ENCODE data around the gene SLA2.
"Not testable (repeated sequence)": the region's sequence is repeated elsewhere in the genome, so short reads cannot be mapped to it uniquely, and the experiment has no call there.

The SLA2 gene

DNA sequence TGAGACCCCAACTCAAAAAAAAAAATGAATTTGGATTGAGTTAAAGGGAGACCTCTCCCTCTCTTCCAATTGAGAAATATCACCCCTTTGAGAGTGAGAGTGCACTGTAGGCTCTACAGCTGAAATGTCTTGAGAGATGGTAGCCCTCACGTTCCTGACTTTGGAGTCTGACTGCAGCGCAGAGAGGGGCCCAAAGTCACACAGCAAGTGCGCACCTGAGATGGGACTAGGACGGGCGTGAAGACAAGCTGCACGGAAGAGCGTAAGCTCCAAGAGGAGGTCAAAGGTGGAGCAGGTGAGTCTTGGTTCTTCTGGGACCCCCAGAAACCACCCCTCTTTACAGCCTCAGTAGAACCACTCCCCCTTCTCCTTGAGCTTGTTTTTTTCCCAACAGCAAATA is 643 bp downstream of the SLA2 start:
- no peak for DNase-seq (ENCODE audit: low spot score)

DNA sequence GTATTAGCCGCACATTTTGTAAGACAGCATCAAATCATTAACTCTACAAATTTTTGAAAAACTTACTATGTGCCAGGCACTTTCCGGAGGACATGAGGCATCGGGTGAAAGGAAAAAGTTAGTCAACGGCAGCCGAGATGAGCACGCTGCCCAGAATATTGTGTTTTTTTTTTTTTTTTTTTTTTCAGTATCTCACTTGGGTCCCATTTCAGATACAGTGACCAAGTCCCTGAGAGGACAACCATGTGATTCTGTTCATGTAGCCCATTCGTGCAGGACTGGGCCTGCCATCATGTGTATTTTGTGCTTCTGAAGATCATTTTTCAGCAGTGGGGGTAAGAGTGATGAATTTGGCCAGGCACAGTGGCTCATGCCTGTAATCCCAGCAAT is 1.3 kb downstream of the SLA2 start:
- DNase-seq (ENCODE audit: low spot score), result no peak

GRCh38 chr20:36644032-36644705 is 1.8 kb downstream of the SLA2 start:
- no peak for DNase-seq (ENCODE audit: low spot score)

DNA sequence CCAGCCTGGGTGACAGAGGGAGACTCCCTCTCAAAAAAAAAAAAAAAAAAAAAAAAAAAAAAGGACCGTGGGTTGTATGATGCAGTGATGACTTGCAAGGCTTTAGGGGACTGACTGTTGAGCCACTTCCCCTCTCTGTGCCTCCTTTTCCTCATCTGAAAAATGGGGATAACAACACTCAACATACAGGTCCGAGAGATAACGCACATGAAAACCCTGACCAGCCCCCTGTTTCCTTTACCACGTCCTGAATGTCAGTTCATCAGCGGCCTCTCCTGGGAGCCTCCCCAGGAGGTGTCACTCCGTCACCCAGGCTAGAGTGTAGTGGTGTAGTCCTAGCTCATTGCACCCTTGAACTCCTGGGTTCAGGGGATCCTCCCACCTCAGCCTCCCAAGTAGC is 3.9 kb downstream of the SLA2 start:
- DNase-seq (ENCODE audit: low spot score), result no peak

DNA sequence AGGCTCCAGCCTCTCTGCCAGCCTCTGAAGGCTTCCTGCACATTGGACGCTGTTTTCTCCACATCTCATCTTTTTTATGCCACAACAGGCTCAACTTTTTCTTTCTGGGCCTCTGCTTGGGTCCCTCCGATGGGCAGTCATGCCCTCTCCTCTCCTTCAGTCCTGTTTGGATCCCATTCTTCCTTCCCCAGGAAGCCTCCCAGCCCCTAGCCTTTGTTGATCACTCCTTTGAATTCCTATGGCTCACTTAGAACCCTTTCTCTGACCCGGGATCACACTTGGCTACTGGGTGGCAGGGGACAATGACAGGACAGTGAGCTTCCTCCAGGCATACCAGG is 4.5 kb downstream of the SLA2 start:
- DNase-seq (ENCODE audit: low spot score), result no peak

- DNase-seq (ENCODE audit: low spot score), result not testable (repeated sequence)
These were observed 7.1 kb downstream of the SLA2 start for GRCh38 chr20:36638876-36639400.

DNA sequence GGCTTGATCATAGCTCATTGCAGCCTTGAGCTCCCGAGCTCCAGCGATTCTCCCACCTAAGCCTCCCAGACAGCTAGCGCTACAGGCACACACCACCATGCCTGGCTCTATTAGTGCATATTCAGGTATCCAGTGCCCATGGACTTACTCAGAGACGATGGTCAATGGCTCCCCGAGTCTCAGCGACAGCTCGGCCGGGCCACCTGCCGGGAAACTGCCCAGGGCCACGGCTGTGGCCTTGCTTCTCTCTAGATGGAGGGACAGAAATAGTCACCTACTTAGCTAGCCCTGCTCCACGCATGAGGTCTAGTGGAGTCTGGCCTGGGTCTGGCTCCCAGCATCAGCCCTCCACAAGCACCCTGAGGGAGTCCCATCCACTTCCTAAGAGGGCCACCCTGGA is 11.7 kb downstream of the SLA2 start:
- no peak for DNase-seq (ENCODE audit: low spot score)

- no peak for DNase-seq (ENCODE audit: low spot score)
These were observed 12.7 kb downstream of the SLA2 start for GRCh38 chr20:36633285-36633772.

- no peak for DNase-seq (ENCODE audit: low spot score)
These were observed 13.3 kb downstream of the SLA2 start for GRCh38 chr20:36632487-36633284.

GRCh38 chr20:36632147-36632486 is 13.9 kb downstream of the SLA2 start:
- no peak for DNase-seq (ENCODE audit: low spot score)

DNA sequence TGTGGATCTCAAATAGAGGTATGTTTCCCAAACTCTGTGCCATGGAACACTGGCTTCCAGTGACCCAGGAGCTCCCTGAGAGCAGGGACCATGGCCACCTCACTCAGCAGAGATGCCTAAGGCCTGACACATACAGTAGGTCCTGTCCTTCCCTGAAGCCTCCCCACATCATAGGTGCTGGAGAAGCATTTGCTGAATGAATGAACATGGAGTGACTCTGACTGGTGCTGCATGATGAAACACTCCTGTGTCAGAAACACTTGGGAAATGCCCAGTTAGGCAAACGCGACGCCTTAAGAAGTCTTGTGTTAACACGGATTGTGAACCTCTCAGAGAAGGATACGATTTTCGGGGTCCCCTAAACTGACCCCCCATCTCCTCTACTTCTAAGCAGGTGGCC is 14.3 kb downstream of the SLA2 start:
- no peak for DNase-seq (ENCODE audit: low spot score)

GRCh38 chr20:36629719-36630681 is 16.0 kb downstream of the SLA2 start:
- peak; percentile 37 for DNase-seq (ENCODE audit: low spot score)

DNA sequence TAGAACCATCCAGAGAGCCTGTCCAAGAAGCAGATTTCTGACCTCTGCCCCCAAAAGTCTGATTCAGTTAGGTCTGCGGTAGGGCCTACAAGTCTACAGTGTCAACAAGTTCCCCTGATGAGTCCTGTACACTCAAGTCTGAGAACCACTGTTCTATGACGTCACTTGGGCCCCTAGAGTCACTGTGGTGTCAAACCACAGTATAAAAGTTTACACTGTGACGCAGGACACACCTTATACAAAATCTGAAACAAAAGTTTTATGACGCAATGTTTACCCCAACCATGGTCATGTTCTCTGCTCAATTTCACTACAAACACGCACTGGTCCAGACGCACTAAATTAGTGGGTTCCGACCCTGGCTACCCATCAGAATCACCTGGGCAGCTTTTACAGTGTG is 17.9 kb downstream of the SLA2 start:
- DNase-seq (ENCODE audit: low spot score), result no peak

DNA sequence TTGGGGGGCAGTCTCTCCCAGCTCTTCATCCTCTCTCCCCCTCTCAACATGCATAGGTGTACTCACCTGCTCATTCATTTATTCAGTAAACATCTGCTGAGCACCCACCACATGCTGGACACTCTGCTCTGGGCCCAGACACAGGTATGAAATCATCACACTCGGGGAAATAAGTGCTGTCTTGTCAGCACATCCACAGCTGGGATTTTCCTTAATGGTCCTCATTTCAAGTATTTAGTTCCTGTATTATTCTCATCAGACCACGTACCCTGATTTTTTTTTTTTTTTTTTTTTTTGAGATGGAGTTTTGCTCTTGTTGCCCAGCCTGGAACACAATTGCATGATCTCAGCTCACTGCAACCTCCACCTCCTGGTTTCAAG is 21.1 kb downstream of the SLA2 start:
- DNase-seq (ENCODE audit: low spot score), result no peak

GRCh38 chr20:36624068-36624943 is 21.7 kb downstream of the SLA2 start:
- no peak for DNase-seq (ENCODE audit: low spot score)

GRCh38 chr20:36623444-36623843 is 22.6 kb downstream of the SLA2 start:
- no peak for DNase-seq (ENCODE audit: low spot score)

DNA sequence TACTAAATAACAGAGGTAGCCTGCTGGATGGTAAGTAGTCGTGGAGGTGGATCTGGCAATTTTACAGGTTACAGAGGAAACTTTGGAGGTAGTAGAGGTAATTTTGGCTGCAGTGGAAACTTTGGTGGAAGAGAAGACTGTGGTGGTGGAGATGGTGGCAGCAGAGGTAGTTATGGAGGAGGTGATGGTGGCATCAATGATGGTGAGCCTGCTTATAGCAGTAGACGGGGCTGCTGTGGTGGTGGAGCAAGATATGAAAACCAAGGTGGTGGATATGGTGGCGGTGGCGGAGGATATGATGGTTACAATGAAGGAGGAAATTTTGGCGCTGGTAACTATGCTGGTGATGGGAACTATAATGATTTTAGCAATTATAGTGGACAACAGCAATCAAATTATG is 25.1 kb downstream of the SLA2 start:
- DNase-seq (ENCODE audit: low spot score), result no peak

DNA sequence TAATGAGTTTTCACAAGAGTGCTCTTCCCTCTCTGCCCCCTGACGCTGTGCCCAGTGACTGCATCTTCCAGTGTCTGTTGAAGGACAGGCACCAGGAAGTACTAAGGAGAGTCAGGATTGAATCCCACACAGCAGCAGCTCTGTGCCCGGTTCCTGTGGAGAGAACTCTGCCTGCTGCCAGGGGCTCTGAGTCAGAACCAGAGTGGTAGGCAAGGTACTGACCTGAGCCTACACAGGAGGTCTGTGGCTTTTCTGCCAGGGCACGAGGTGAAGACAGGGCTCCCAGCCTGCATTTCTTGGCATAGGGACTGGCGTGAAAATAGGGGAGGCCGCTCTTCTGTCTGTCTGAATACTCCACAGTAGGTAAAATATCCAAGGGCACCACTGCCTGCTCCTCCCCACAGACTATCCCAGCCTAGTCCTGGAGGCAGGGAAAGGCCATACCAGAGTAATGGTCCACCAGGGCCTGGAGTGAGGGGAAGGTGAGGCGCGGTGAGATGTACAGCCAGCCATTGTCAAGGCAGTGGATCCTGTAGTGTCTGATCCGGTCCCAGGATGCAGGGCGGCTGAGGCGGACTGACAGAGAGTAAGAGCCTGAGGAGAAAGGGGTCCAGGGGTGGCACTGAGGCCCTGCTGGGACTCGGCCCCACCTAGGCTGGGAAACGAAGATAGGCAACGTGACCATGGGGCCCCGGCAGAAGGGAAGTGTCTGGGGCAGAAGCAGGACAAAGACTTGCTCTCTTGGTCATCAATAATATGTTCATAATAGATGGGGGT is 31.0 kb downstream of the SLA2 start:
- DNase-seq (ENCODE audit: low spot score), result no peak

- DNase-seq (ENCODE audit: low spot score), result no peak
These were observed 32.0 kb downstream of the SLA2 start for GRCh38 chr20:36613974-36614373.

DNA sequence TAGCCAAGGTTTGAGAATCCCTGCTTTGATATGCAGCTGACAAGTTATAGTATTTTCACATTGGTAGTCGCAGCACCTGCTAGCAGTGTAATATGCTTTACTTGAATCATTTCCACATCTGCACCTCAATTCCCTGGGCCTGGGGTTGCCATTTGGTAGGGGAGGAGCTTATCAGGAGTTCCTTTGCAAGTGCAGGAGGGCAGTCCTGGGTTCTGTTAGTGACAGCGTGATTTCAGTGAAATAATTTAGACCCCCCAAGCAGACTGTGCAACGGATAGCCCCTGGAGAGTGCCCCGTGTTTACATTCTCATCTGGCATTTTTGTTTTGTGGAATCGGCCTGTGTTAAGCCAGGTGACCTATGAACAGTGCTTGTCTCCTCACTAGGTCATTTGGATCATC is 34.4 kb downstream of the SLA2 start:
- DNase-seq (ENCODE audit: low spot score), result no peak

- DNase-seq (ENCODE audit: low spot score), result not testable (repeated sequence)
These were observed 37.6 kb downstream of the SLA2 start for GRCh38 chr20:36608388-36608728.
